Common myeloid progenitor, CD34-positive (primary cell): Measurements from ENCODE around the gene TMC5.

ENCODE experiments used
- CTCF ChIA-PET: fragments of 350-600 bp; sonication (Branson Sonifier 250); formaldehyde crosslinking; loops from one replicate; lab custom pipeline; 2021; ENCODE audit warnings: antibody characterized with exemption; lab: Charles Lee
- POLR2A ChIA-PET: fragments of 350-600 bp; sonication (Branson Sonifier 250); formaldehyde crosslinking; loops from one replicate; lab custom pipeline; 2021; ENCODE audit warnings: antibody characterized with exemption; lab: Charles Lee
- DNase-seq, 3 donors: peaks; one replicate each; pipeline versions ENCODE4 v3.0.0 to v3.0.0-alpha.2; 2013
- H3K27ac ChIP-seq, 2 experiments: 1 replicate in 1 of 2; 2 replicates in 1 of 2; pipeline ENCODE4 v1.7.0; 2013; ENCODE audit warnings: inconsistent platforms in 2 of 2, low read length in 2 of 2, mild to moderate bottlenecking in 2 of 2, low read depth in 1 of 2, moderate library complexity in 1 of 2; ENCODE audit not compliant: severe bottlenecking in 2 of 2, insufficient read depth in 1 of 2, poor library complexity in 1 of 2
- H3K27me3 ChIP-seq, 5 experiments: replicated peaks in 2 of 5; 1 replicate in 3 of 5; 2 replicates in 2 of 5; pipeline versions ENCODE4 v1.6.1 to v1.7.0; 2013; ENCODE audit warnings: low read length in 4 of 5, mild to moderate bottlenecking in 2 of 5, moderate library complexity in 2 of 5, inconsistent platforms in 1 of 5; ENCODE audit not compliant: insufficient read depth in 5 of 5, control insufficient read depth in 4 of 5
- H3K36me3 ChIP-seq, 4 experiments: 1 replicate in 2 of 4; 2 replicates in 2 of 4; pipeline versions ENCODE4 v1.6.1 to v1.7.0; 2013; ENCODE audit warnings: low read length in 3 of 4, control low read depth in 1 of 4, mild to moderate bottlenecking in 1 of 4; ENCODE audit not compliant: control insufficient read depth in 4 of 4, insufficient read depth in 4 of 4
- H3K4me1 ChIP-seq, 4 experiments: 1 replicate in 3 of 4; 2 replicates in 1 of 4; pipeline versions ENCODE4 v1.6.1 to v1.7.1; 2013; ENCODE audit warnings: low read length in 3 of 4, mild to moderate bottlenecking in 3 of 4, control low read depth in 1 of 4, inconsistent platforms in 1 of 4, moderate library complexity in 1 of 4; ENCODE audit not compliant: control insufficient read depth in 4 of 4, insufficient read depth in 4 of 4; ENCODE audit errors: control extremely low read depth in 1 of 4
- H3K4me3 ChIP-seq, 7 experiments: 1 replicate in 4 of 7; 2 replicates in 3 of 7; pipeline versions ENCODE4 v1.5.1 to v1.7.0; 2013; ENCODE audit warnings: mild to moderate bottlenecking in 7 of 7, low read length in 6 of 7, moderate library complexity in 6 of 7, inconsistent platforms in 2 of 7, low read depth in 2 of 7, control low read depth in 1 of 7; ENCODE audit not compliant: insufficient read depth in 4 of 7, control insufficient read depth in 1 of 7; ENCODE audit errors: extremely low read depth in 1 of 7
- H3K9me3 ChIP-seq, 5 experiments: 1 replicate in 4 of 5; 2 replicates in 1 of 5; pipeline versions ENCODE4 v1.6.1 to v1.7.1; 2013; ENCODE audit warnings: low read length in 4 of 5, mild to moderate bottlenecking in 2 of 5, inconsistent platforms in 1 of 5, low read depth in 1 of 5, moderate library complexity in 1 of 5; ENCODE audit not compliant: control insufficient read depth in 4 of 5, insufficient read depth in 2 of 5; ENCODE audit errors: control extremely low read depth in 1 of 5
- WGBS: methylation state at CpG from one replicate; pipeline ENCODE4 v1.1.5; 2013; ENCODE audit not compliant: insufficient coverage; 5-methylcytosine and 5-hydroxymethylcytosine counted together

The TMC5 gene

DNA sequence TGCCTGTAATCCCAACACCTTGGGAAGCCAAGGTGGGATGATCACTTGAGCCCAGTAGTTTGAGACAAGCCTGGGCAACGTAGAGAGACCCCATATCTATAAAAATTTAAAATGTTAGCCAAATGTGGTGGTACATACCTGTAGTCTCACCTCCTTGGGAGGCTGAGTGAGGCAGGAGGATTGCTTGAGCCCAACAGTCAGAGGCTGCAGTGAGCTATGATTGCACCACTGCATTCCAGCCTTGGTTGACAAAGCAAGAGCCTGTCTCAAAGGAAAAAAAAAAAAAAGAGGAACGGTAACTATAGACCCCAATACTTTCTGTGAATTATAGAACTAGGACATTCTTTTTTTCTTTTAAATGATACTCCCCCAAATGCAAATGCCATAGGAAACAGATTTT, 1.8 kb upstream of the TMC5 start:
- Histone ChIP-seq H3K27ac (no peak overlapping the region), H3K9me3 (no peaks in the 10 kb centered on the region), H3K4me1 (peaks cover 0 to 4% (median 1%) of the 10 kb centered on the region in 4 experiments), H3K4me3 (no peak overlapping the region), H3K27me3 (peaks cover 6 to 57% (median 10%) of the 10 kb centered on the region in 5 experiments), H3K36me3 (no peaks in the 10 kb centered on the region)
- no peak for DNase-seq
- ChIA-PET CTCF (no interaction called here), POLR2A (no interaction called here)
- no CpG with 5 or more reads among the region's 2 CpGs for WGBS

DNA sequence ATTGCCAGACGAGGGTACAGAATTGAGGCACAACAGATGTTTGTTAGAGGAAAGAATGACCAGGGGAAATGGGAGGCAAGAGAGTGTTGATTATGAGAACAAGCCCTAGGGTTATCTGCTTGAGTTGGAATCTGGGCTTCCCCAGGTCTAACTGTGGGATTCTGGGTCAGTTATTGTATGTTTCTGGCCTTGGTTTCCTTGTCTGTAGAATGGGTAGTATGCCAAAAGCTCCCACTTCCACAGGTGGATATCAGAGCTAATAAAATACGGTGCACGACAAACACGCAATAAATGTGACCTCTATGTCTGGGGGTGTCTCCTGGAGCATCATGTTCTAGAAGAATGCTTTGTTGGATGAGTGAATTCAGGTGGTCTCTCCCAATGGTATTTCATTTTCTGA, 517 bp downstream of the TMC5 start:
- 81% methylated on average over 4 of the region's 4 CpGs for WGBS
- Histone ChIP-seq H3K27ac (no peak overlapping the region), H3K4me3 (no peak overlapping the region), H3K9me3 (no peaks in the 10 kb centered on the region), H3K36me3 (no peaks in the 10 kb centered on the region), H3K27me3 (peaks cover 0 to 37% (median 5%) of the 10 kb centered on the region in 5 experiments), H3K4me1 (no peaks in the 10 kb centered on the region)
- ChIA-PET CTCF (no interaction called here), POLR2A (no interaction called here)
- no peak for DNase-seq

DNA sequence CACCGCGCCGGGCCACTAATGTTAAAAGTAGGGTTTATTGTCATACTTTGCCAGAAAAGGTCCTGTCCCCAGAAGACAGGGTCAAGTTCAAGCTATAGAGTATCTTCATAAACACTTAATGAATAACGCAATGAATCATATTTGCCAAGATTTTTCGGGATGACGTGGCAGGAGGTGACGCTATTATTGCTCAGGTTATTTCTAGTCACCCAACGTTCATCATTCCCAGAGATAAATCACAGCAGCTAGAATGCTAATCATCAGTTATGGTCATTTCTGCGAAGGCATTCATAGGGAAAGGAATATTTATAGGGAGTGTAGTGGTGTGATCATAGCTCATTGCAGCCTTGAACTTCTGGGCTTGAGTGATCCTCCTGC, 2.0 kb downstream of the TMC5 start:
- CTCF ChIA-PET: interaction anchor here (0.6 kb wide), 1 partner anchor 22 kb away, joined by 3 read pairs; no protein-coding TSS in a partner anchor

DNA sequence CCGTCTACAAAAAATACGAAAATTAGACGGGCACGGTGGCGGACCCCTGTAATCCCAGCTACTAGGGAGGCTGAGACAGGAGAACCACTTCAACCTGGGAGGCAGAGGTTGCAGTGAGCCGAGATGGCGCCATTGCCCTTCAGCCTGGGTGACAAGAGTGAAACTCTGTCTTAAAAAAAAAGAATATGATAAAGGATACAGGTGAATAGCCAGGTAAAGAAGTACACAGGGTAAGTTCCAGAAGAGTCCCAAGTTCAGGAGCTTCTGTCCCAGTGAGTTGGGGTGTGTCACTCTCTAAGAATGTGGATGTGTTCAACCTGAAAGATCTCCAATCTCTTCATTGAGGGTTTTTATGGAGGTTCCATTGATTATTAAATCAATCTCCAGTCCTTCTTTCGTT, 6.8 kb downstream of the TMC5 start:
- POLR2A ChIA-PET: no interaction called here
- Histone ChIP-seq H3K4me1 (no peaks in the 10 kb centered on the region), H3K27ac (no peak overlapping the region), H3K27me3 (peaks cover 0 to 7% (median 1%) of the 10 kb centered on the region in 5 experiments), H3K36me3 (no peaks in the 10 kb centered on the region), H3K9me3 (no peaks in the 10 kb centered on the region), H3K4me3 (no peak overlapping the region)
- CTCF ChIA-PET: no interaction called here
- WGBS: 97% methylated on average over 8 of the region's 8 CpGs
- no peak for DNase-seq

More for the DNA sequence above, 2.0 kb downstream of the TMC5 start:
- Histone ChIP-seq H3K36me3 (no peaks in the 10 kb centered on the region), H3K4me3 (no peak overlapping the region), H3K27ac (no peak overlapping the region), H3K27me3 (peaks cover 0 to 27% (median 4%) of the 10 kb centered on the region in 5 experiments), H3K4me1 (no peaks in the 10 kb centered on the region), H3K9me3 (no peaks in the 10 kb centered on the region)
- 96% methylated on average over 8 of the region's 9 CpGs for whole genome bisulfite sequencing
- DNase-seq: no peak
- POLR2A ChIA-PET: no interaction called here

DNA sequence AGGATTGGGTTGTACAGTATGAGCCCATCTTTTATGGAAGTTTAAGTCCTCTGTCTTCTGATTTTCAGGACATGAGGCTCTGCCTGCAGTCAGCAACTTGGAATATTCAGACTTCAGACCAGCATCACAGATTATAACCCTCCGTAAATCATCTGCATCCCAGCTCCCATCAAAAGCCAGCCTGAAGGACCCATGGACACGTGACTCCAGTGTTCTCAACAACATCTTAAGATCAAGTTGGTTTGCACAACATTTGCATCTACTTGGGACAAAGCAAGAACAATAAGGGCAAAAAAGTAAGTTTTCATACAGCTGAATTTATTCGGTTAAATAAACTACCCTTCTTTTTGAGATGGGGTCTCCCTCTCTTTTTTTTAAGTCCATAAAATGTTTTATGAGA, 12.7 kb downstream of the TMC5 start:
- CTCF ChIA-PET: no interaction called here
- H3K27ac ChIP-seq: no peak overlapping the region
- 100% methylated on average over 3 of the region's 3 CpGs for WGBS
- H3K4me3 ChIP-seq: no peak overlapping the region
- POLR2A ChIA-PET: no interaction called here
- no peaks in the 10 kb centered on the region for H3K36me3 ChIP-seq
- no peak for DNase-seq
- no peaks in the 10 kb centered on the region for H3K9me3 ChIP-seq
- H3K4me1 ChIP-seq: no peaks in the 10 kb centered on the region
- H3K27me3 ChIP-seq: peaks cover 0 to 10% (median 1%) of the 10 kb centered on the region in 5 experiments

DNA sequence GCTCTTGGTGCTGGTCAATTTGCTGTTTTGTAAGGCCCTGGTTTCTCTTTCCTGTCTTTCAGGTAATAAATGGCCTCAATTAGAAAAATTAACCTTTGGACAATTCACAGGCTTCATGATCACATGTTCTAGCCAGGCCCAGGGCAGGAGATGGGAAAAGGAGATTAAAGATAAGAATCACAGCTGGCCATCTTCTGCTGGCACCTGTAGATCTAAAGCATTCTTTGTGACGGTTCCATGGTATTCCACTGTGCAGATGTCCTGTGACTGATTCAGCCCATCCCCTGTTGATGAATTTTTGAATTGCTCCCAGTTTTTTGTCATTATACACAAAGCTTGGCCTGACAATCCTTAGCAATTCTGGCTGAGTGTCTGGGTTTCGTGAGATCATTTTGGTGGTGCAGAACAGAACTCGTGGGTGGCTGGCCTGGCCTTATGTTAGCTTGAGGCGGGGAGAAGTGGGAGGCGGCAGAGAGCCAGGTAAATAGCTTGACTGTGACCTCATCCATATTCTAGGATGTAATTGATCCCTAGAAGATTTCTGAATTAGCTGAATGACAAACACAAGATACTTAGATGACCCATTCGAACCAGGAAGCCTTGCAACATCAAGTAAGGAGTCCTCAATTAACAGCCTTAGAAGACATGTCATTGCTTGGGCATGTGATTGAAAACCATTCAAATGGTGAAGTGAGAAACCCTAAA, 14.1 kb downstream of the TMC5 start:
- WGBS: 100% methylated on average over 4 of the region's 6 CpGs
- Histone ChIP-seq H3K27me3 (peaks cover 0 to 6% (median 0%) of the 10 kb centered on the region in 5 experiments), H3K4me1 (no peaks in the 10 kb centered on the region), H3K9me3 (no peaks in the 10 kb centered on the region), H3K27ac (no peak overlapping the region), H3K36me3 (no peaks in the 10 kb centered on the region), H3K4me3 (no peak overlapping the region)
- DNase-seq: no peak
- ChIA-PET CTCF (no interaction called here), POLR2A (no interaction called here)

DNA sequence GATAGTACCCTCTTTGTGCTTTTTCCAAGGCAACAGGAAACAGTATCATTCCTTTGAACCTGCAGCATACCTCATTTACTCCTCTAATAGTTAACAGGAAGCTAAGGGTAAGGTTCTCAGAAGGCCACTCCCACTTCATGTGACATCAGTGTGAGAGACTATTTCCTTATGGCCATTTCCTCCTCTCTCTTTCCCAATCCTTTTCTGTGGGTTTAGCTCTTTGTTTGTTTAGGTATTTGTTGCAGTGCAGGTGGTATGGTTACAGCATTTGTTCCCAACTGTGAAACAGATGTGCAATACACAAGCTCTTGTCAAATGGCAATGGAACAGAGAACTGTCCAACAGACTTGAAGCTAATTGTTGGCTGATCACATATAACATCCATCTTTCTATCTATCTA, 14.7 kb downstream of the TMC5 start:
- Histone ChIP-seq H3K4me3 (no peak overlapping the region), H3K4me1 (no peaks in the 10 kb centered on the region), H3K36me3 (no peaks in the 10 kb centered on the region), H3K27me3 (peaks cover 0 to 6% (median 0%) of the 10 kb centered on the region in 5 experiments), H3K9me3 (no peaks in the 10 kb centered on the region), H3K27ac (no peak overlapping the region)
- CTCF ChIA-PET: no interaction called here
- POLR2A ChIA-PET: no interaction called here
- DNase-seq: peak in 2 of 3 donors; percentile 1 to 2
